HuH-7.5 (cell line): ENCODE results near the gene PPP2R5C.

ENCODE experiments used
- DNase-seq: peaks from one replicate; pipeline ENCODE4 v3.0.0; 2011; ENCODE audit warnings: low spot score

The PPP2R5C gene

DNA sequence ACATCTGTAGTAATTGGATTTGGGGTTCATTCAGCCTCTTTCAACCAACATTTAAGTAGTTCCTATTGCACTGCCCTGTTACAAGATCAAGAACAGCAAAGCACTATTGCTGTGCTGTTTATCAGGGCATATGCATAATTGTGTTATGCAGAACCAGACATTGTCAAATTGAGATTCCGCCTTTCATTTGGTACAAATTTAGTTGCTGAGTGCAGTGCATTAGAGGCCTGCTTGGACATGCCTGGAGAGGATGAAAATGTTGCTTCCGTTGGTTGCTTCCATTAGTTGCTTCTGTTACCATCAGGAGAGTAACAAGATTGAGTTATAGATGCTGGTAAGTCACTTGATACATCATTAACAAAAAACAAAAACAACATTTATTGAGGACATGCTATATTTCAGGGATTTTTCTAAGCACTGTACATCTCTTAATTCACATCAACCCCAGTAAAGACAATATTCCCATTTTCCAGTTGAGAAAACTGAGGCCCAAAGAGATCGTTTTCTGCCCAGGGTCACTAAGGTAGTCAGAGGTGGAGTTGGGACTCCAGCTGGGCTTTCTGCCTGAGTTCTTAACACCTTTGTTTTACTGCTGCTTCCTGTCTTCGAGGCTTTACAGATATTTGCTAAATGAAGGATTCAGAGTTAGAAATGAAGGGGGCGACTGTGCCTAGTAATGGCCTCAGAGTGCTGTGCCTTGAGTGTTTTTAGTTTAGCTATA, 79.3 kb downstream of the PPP2R5C start:
- DNase-seq = no peak

DNA sequence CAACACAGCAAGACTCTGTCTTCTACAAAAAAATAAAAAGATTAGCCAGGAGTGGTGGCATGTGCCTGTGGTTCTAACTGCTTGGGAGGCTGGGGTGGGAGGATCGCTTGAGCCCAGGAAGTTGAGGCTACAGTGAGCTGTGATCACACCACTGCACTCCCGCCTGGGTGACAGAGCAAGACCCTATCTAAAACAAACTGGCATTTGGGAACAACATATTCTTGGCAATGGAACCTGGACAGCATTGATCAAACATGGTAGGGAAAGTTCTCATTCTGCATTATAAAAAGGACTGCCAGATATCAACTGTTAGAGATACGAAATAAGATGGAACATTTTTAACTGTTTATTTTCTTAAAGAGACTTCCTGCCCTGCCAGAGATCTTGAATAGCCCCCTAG, 81.5 kb downstream of the PPP2R5C start:
- no peak for DNase-seq

DNA sequence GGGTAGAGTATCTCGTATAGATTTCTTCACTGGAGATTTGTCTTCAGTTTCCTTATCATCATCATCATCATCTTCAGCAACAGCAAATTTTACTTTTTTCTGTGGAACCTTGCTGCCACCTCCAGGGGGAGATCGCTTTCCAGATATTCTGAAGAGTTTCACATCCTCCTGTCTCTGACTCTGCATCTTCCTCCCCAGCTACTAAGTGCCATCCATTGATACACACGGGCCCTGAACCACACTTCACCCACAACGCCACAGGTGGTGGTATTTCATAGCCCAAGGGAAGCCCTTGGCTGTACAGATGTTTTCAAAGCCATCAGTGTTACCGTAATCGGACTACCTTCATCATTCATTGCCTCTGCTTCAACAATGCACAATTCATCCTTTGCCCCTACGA, 82.2 kb downstream of the PPP2R5C start:
- DNase-seq = no peak

DNA sequence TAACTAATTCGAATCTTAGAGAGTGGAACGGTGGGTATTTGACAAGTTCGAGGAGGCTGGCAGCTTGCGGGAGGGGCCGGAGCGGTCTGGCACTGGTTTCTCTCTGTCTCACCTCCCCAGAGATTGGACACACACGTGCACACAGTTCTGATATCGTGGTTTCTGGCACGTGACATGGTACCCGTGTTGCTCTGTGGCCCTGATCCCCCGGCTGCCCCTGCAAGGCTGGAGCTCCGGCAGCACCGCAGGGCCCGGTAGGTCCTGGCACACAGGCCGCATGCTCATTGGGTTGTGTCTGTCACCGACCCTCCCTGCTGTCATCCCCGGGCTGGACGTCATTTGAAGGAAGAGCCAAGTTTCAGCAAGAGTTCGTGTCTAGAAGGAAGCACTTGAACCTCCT, 82.7 kb downstream of the PPP2R5C start:
- DNase-seq = no peak

DNA sequence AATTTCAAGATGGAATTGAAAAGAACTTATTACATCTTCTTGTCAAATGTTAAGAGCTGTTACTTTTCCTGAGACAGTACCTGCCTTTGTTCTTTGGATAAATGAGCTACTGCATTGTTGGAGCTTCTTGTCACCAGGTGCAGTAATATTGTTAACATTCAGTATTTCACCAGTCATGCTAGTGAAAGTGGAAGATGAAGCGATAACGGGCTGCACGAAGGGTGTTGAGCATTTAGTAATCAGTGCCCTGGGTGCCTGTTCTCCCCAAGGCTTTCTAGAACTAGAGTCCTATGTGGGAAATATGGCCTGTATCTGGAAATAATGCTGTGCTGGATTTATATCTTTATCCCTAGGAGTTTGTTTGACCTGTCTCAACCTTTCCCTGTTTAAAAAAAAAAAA, 83.2 kb downstream of the PPP2R5C start:
- no peak for DNase-seq

DNA sequence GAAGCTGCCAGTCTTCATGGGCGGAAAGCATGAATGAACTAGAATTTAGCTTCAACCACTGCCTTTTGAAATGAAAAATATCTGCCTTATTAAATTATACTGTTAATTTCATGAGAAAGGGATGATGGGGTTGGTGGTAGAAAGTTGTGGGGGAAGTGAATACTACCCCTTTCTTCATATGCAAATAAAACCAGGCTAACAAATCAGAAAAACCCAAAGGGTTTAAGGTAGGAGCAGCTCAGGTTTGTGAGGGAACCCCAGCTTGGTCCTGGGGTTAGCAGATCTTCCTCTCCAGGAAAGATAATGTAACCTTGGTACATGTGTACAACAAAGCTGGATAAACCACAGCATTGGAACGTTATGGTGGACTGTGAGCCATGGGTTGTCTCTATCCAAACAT, 84.0 kb downstream of the PPP2R5C start:
- no peak for DNase-seq

DNA sequence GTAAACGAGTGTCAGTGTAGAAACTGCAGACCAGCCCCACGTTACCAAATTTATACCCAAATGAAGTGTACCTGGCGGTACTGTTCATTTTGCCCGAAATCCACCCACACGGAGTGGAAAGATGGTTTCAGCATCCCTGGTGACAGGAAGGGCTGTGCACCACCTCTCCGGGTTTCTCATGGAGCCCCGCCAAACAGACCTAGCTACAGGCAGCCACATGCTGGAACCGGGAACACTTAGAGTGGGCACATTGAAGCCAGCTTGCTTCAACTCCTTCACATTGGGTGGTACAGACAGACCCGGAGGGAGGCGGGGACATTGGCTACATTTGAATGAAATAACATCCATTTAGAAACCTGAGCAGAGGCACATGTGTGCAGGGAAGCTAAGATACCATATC, 84.4 kb downstream of the PPP2R5C start:
- no peak for DNase-seq

DNA sequence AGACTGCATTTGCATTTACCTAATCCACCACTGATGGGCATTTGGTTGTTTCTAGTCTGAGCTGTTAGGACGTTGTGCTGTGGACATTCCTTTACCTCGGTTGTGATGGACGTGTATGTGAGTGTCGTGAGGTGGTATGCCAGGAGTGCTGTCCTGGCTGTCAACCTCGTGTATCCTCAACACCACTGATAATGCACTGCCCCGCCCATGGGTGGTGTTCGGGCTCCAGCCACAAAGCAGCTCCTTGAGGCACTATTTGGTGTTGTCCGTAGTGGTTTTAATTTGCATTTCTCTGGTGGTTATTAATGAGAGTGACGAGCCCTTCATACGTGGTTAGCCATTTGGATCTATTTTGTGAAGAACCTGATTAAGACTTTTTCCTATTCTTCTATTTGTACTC, 87.6 kb downstream of the PPP2R5C start:
- no peak for DNase-seq

DNA sequence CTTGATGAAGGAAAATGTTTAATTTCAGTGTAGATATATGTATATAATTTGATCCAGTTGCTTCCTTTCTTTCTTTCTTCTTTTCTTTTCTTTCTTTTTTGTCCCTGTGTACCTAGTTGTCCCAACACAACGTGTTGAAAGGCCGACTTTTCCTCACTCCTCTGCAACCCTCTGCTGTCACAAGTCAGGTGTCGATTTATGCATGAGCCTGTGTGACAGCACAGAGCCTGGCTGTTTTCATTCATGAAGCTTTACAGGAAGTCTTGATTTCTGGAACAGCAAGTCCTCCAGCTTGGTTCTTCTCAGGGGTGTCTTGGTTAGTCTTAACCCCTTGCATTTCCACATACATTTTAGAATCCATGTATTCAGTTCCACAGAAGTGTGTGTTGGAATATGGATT, 88.1 kb downstream of the PPP2R5C start:
- DNase-seq = no peak

DNA sequence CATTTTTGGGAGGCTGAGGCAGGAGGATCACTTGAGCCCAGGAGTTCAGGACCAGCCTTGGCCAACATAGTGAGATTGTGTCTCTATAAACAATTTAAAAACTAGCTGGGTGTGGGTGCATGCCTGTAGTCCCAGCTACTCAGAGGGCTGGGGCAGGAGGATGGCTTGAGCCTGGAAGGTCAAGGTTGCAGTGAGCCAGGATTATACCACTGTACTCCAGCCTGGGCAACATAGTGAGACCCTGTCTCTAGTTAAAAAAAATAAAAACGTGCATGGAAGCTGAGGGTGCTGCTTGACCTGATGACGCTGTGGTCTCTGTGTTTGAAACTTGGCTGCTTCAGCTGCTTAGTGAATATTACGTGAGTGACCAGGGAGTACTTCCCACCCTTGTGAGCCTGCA, 89.7 kb downstream of the PPP2R5C start:
- no peak for DNase-seq

DNA sequence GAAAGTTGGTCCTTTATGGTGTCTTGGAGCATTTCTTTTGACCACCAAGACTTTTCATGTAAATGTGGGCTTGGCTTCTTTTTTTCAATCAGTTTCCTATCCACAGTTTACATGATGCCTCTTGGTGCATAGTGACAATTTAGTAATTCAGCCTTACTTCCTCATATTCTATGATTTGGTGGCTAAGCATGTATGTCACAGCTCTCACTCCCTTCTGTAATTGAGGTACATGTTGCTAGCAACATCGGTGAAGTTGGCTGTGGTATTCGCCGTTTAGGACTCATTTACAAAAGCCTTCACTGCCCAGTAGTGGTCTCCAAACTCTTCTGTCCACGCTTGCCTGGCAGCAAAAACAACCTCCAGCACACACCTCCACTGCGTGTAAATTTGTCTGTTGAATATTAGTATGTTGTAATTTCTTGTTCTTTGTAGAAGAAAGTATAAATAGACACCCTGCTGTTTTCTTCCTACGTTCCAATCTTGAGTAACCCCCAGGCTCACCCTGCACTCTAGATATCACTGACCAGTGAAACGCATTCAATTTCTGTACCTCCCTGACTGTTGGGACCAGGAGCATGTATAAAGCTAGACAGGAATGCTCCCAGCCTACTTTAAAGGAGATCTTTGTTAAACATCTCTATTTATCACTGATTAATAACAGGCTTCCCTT, 90.4 kb downstream of the PPP2R5C start:
- DNase-seq = no peak

DNA sequence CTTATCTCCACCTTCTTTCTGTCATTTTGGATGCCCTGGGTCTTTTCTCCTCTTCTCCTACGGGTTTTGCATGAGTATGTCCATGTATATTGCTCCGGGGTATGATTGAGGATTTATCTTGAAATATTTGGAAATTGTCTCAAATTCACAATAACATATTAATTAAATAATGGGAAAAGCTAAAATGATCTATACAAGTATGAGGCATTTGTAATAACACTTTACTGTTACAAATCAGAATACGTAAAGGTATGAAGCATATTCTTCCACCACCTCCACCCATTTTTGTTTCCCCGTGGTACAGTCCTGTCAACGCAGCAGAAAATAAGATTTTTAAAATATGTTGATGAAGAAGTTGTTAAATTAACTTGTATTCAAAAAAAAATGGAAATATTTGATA, 91.3 kb downstream of the PPP2R5C start:
- DNase-seq = no peak

DNA sequence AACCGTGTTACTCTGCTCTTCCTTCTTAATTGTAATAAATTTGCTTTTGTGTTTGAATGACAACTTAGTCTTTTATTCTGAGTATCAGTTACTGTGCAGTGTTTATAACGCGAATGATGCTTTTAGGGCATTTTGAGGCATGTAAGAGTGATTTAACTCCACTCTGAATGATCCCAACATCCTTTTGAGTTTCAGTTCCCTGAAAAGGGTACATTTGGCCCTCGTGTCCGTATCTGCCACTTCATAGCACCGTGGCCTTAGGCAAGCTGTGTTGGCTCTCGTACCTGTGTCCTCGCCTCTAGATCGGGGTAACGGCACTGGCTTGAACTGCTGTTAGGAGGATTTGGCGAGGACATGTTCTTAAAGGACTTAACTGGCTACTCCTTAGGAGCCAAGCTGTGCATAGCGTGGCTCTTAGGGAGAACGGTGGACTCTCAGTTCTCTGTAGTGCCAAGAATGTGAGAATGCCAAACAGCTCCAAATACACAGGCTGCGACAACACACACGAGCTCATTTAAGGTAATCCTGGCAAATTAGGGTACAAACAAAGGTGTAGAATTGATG, 92.0 kb downstream of the PPP2R5C start:
- DNase-seq = no peak

DNA sequence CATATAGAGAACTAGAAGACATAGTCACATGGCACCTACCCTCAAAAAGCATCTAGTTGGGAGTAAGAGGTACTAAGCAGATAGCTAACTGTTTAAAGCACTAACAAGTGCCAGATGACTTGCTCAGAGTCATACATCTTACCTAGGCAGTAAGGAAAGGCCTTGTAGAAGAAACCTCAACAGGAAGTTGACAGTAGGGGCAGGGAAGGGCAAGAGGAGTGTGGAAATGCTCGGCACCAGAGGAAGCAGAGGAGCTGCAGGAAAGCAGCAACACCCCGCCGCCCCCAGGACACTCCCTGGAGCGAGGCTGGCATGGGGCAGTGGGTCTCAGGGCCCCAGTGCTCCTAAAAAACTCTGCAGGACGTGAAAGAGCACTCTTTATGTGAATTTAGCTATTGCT, 92.9 kb downstream of the PPP2R5C start:
- DNase-seq = no peak

DNA sequence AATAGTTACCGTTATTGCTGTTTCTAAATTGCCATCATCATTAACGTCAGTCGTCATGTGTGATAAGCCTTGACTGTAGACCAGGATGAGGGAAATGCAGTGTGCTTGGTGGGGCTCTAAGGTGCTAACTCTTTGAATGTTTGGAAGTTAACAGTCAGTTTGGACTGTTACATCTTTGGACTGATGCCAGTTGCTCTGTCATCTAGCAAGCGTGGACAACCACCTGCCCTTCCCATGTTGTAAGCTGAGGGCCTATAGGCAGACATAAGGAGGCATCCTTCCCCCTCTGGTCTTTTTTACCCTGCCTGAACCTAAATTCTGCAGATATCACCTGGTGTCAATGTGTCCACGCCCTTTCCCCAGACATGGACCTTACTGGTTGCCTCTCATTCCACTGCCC, 94.4 kb downstream of the PPP2R5C start:
- no peak for DNase-seq

DNA sequence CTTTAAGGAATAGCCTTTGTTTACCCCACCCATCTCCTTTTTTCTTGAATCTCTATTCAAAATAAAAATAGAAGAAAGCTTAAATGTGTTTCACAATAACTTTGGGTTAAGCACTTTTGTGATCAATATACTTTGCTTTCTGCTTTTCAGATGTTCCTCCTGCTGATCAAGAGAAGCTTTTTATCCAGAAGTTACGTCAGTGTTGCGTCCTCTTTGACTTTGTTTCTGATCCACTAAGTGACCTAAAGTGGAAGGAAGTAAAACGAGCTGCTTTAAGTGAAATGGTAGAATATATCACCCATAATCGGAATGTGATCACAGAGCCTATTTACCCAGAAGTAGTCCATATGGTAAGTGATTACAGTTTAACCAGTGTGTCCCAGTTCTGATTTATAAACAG, 95.0 kb downstream of the PPP2R5C start:
- no peak for DNase-seq

DNA sequence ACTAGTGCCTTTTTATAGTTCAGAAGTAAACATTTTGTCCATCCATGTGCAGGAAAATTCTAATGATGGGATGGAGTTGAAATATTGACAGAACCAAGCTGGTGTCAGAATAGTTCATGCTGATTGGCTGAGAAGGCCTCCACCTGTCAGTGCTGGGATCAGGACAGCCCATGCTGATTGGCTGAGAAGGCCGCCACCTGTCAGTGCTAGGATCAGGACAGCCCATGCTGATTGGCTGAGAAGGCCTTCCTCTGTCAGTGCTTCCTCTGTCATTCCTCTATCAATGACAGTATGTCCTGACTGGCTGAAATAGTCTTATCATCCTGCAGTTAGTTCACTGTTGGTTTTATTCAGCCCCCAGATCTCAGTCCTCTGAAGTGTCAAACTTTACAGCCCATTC, 95.7 kb downstream of the PPP2R5C start:
- no peak for DNase-seq

DNA sequence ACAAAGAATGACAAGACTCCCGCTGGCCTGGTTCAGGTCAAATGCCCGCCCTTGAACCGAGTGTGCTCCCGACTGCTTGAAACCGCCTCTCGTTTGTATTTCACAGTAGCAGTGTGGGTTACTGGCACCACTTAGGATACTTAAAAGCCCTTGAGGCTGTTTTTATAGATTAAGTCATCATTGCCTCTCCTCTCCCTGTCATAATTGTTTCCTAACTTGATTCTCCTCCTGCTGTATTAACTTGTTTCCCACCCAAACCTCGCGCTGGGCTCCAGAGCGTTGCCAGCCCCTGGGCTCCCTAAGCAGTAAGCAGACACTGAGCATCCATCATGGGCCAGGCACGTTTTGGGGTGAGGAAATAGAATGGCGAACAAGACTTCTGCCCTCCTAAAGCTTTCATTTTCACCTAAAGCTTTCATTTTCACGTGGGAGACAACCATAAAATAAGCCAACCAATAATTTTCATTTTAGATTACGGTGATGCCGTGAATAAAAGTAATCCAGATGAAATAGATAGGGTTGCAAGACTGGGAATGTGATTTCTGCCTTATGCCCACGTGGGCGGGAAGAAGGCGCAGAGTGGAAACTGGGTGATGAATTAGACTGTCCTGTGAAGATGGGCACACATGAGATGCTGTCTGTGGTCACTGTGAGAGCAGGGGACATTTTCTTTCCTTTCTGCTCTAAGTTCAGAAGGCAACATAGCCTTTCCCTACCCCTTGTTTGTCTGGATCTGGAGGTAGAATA, 97.5 kb downstream of the PPP2R5C start:
- no peak for DNase-seq

DNA sequence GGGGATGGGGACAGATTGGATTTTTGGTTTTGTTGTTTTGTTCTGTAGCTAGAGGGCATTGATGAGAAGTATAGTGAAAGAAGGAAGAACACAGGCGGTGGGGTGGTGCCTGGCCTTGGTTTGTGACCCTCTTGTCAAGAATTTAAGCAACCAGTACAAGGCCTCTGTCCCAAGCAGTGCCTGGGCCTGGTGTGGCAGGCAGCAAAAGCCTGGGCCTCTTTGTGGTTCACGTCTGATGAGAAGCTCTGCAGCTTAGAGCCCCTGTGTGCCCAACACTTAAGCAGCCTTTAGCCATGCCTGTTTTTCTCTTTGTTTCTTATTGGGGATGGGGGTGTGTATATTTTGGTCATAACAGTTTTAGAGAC, 98.0 kb downstream of the PPP2R5C start:
- DNase-seq = no peak

DNA sequence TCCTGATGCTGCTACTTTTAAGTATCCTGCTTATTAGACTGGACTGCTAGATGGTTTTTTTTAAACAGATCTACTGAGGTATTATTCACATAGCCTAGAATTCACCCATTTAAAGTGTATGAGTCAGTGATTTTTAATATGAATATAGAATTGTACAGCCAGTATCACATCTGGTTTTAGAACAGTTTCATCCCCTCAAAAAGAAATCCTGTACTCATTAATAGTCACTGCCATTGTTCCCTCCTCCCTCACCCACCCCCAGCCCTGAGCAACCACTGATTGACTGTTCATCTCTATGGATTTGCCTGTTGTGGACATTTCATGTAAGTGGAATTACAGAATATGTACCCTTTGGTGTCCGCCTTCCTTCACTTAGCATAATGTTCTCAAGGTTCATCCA, 98.4 kb downstream of the PPP2R5C start:
- DNase-seq = no peak

DNA sequence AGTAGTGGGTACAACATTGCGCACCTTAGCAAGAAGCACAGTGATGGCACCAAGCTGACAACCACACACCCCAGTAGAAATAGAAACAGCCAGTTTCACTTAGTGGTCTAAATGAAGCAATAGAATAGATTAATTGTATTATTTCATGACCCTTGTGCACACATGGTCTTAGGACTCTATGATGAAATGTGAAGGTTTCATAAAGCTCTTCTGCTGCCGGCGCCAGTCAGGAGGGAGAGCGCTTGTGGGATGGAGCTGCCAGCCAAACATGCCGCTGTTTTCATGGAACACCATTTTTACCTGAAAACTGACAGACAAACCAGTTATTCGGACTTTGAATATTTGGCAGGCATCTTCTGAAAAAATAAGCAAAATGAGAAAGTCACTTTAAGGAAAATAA, 100.0 kb downstream of the PPP2R5C start:
- no peak for DNase-seq

DNA sequence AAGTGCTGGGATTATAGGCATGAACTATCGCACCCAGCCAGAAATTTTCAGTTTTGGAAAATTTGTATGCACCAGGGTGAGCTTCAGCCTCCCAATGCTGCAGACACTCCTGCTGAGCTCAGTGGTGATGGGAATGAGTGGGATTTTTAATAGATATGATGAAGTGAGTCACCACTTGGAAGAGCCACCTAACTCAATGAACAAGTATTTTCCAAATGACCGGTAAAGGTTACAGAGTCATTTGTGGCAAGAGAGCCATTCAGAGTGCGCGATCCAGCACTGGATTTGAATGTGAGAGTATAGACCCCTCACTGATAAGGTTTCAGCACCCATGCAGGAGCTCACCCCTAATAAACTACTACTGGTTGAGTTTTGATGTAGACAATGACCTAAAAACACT, 100.7 kb downstream of the PPP2R5C start:
- DNase-seq = no peak

DNA sequence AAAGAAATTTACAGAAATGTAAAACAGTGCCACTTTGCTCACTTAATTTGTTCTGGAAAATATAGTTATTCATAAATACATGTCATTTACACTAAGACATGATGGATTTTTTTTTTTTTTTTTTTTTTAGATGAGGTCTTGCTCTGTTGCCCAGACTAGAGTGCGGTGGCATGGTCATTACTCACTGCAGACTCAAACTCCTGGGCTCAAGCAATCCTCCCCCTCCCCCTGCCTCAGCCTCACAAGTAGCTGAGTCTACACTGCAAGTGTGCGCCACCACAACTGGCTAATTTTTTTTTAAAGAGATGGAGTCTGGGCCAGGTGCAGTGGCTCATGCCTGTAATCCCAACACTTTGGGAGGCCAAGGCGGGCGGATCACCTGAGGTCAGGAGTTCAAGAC, 101.2 kb downstream of the PPP2R5C start:
- DNase-seq = no peak
